GM21515 (cell line): ENCODE data around the gene ERICH3.
A peak's percentile ranks its signal among the peaks of the same experiment; 100 is the strongest.

ENCODE experiments used
- ATAC-seq: cut with Tn5 transposase; IDR thresholded peaks from one replicate; pipeline ENCODE4 v1.9.1; 2021; ENCODE audit not compliant: unreplicated experiment

Gene ERICH3, protein sequence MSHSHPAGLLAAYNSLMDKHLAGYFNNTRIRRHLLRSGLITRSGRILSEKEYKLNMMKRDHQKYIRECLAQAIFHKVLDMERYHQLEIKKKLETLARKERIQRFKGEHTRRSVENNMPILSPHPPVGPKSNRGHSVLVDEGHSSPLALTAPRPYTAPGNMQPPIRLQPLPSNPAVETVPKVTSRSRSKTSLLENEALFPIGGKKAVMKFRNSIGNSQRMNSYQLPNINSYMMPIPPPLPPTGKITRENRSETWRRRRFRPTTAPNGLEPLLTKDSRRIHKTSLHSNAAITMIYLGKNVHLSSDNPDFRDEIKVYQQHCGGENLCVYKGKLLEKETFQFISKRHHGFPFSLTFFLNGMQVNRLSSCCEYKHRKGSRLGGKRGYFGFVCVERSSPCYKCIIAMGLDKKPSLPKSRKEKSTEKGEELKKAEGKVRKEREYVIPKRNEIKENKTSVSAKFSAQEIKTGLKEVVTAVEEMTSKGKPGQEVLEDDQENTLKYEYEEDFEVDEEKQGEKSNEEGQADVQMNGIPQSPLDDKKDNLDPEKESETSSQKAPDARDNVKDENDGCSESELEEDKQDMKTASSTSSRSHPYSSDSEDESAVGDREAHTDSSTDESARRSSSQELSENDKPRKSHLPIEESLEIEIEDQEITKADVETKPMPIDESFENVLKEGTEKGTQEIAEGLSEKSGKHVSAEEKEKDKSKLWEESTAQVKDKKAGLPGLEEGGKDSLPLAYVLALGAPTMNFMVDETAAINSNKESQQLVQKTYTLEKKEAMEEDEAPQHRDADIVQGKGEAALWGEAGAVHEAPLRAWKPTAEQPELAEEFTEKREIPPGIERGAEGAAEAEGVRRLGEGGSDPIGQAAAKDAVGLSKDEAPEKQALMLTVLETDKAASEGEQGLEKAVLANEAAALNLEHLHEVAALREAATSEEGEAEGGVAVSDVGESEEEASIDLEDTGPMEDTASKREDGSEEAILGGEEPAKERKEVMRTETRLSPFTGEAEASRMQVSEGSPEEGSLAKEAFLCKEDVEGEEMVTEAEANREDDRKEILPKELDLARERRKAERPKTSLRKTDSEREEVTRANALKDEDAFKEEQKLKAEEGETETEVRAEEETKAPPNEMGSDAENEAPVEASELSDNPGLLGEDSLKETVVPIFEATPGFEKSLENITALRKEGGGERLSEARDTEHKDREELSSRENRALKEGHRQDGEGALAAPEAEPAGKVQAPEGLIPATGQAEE (N-terminal part only)

DNA sequence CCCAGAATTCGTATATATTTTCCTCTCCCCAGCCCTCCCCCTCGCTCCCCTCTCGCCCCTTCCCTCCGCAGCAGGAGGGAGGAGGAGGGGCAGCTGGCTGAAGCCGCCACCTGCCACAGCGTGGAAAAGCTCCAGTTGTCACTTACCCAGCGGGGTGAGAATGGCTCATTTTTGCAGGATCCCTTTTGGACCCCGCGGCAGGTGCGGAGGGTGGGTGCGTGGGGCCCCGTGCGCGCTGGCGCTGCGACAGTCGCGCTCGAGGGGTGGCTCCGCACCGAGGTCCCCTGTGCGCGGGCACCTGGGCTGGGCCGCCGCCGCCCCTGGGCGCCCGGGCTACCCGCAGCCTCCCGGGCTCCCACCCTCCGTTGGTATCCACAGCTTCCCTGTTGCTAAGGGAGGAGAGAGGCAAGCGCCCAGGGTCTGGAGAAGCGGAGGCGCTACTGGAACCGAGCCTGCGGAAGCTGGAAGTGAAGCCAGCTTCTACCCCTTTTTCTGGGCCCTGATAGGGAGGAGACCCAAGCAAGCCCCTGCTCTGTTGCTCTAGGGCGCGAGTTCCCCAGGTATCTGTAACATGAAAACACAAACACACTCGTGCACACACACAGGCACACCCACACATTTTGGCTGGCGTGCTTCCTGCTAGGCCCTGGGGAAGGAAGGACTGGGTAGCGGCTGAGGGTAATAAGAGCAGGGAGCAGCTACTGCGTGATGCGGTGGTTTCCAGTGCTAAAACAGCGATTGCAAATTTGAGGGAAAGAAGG, at the start of gene ERICH3:
ERICH3 (minus strand) TSS at position 442 of the 761 bp plus-strand sequence; CDS start at position 169, 273 bp downstream.
- ATAC-seq, result no peak

DNA sequence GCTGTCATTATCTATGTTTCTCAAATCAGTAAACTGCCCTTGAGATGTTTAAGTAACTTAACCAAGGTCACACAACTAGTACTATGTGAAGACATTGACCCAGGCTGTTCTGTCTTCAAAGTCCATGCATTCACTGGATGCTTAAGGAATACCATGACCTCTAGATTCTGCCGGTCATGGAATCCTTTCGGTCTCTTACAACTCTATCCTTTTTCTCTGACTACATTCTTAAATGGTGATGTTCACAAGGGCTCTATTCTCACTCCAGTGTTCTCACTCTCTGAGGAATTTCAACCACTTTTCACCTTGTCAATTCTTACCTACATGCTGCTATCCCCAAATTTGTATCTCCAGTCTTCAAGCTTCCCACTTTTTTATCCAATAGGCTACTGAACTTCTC, 44.0 kb upstream of the ERICH3 start:
- no peak for ATAC-seq

DNA sequence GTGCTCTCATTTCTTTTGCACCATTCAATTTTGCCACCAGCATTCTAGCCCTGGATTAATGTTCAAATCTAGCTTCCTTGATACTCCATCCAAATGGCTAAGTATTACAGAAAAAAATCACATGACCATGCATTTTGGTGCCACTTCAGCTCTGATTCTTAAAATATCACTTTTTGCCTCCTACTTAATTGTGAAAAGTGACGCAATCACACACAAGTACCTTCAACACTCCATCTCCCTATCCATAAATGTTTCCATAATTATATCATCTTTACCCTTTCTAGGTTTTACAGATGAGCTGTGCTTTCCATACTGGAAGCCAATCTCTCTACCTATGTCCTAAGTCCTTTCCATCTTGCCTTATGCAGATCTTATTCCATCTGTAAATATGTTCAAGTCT, 43.2 kb upstream of the ERICH3 start:
- ATAC-seq, result no peak

DNA sequence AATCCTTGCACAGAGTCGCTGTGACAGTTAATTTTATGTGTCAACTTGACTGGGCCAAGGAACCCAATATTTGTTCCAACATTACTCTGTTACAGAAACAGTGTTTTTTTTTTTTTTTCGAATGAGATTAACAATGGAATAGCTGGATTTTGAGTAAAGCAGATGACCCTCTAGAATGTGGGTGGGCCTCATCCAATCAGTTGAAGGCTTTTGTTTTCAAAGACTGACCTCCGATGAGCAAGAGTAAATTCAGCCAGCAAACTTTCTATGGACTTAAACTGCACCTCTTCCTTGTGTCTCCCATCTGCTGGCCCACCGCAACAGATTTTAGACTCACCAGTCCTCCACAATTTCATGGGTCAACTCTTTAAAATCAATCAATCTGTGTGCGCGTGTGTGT, 42.2 kb upstream of the ERICH3 start:
- ATAC-seq, result no peak

DNA sequence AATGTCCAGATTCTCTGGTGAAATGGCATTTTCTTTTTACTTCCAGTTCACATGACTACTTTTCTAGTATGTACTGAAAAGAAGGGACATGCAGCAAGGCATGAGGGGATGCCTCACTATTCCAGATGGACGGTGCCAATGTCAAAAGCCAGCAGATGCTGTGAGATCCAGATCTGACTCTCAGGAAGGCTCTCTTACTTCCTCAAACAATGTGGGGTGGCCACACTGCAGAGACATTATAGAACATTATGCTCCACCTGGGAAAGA, 41.6 kb upstream of the ERICH3 start:
- ATAC-seq, result no peak

DNA sequence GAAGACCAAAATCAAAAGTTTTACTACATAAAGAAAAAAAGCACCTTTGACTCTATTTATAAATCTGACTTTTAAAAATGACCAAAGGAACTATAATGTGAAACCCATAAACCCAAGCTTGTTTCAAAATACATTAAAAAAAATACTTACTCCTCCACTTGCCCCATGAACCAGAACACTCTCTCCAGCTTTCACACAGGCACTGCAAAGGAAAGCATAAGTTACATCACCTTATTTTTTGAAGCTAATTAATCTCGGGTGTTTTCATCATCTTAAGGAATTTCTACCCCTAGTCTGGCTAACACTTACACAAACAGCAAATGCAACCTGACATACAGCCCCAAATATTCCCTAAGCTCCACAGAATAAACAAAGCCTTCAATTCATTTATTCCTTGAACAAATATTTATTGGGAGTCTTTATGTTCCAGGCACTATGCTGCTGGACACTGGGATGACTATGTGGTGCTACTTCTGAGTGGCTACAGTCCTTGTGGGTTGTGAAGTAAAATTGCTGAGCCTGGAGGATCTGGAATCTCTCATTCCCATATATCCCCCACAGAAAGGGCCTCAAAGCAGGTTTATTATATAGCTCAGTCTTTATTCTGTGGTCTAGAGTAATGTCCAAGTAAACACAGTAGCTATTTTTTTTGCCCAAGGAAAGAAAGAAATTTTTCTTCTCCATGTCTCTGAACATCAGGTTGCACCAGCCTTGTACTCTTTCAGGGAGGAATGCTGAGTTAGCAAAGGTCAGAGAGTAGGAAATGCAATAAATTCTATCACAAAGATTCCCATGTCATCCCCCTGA, 41.0 kb upstream of the ERICH3 start:
- peak; percentile 55 for ATAC-seq

DNA sequence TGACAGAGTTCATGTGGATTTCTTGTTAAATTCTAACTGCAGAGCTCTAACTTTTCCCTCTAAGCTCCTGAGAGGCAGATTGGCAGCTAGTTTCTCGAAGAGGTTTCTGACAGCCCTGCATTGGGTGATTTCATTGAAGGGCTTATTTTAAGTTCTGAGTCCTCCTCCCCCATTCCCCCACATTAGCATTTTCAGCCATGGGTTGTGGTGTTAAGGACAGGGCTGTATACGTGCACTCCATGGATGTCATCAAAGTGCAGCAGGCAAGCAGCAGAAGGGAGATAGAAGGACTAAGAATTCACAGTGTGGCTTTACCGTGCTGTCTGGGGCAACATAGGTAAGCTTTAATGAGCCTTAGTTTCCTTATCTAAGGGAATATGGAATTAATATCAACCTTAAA, 40.3 kb upstream of the ERICH3 start:
- ATAC-seq, result no peak

DNA sequence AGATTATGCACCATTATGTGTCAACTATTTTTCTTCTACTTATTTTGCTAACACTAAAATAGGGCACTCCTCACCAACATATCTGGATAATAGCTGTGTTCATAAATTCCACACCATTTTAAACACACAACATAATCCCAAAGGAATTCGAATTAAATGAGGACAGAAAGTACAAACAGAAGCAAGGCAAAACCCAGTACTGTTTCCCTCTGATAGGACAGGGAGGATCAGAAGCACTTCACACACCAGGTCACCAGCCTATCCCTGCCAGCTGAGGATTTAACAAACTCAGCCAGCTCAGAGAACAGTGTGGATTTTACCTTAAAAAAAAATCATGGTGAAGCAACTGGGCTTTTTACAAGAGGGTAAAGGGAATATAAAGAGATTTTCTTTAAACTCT, 39.3 kb upstream of the ERICH3 start:
- ATAC-seq, result no peak

DNA sequence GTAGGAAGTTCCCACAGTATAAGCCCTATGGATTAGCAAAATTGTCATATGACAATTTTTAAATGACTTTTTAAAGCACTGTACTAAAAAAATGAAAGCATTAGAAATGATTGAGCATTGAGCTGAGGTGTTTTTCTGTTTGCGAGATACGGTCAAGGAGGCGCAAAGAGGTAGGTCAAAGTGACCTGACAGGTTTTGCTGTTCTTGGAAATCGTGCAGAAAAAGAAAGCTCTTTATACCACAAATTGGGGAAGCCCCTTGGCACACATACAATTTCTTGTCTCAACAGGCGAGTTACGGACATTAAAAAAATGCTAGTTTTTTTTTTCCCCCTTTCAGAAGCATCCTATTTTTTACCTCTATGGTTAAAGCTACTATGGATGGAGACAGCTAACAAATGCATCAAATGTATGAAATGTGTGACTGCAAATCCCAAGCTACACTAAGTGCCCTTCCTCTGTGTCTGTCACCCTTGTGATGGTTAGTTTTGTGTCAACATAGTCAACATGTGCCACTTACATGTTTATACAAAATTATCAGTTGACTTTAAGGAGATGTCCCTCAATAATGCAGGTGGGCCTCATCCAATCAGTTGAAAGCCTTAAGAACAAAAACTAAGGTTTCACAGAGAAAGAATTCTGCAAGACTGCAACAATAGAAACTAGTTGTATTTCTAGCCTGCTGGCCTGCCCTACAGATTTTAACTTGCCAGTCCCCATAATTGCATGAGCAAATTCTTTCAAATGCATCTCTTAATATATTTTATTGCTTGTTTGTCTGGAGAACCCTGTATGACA, 30.0 kb upstream of the ERICH3 start:
- no peak for ATAC-seq

DNA sequence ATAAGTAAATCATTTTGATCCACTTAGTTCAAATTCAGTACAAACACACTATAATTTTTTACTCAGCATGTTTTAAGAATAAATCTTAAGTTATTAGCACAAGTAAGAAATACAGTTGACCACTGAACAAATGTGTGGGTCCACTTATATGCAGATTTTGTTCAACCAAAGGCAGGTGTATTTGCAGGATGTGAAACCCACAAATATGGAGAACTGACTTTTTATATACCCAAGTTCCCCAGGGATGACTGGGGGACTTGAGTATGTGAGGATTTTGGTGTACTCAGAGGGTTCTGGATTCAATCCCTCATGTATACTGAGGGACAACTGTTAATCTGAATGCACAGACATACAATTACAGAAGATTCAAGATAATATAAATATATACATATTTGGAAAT, 25.7 kb upstream of the ERICH3 start:
- ATAC-seq, result peak; percentile 53

DNA sequence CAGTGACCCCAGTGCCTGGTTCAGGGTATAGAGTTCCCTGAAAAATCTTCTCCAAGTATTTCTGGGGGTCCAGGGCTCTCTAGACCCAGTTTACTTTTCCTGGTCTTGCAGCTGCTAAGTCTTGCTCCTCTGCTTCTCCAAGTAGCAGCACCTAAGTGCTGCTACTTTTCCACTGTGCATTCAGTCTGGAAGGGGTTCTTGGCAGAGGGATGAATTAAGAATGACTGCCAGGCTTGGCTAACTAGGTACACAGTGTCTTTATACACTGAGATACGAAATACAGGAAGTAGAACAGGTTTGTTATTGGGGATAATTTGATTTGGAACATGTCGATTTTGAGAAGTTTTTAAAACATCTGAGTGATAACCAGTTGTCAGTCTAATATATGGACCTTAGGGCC, 24.2 kb upstream of the ERICH3 start:
- no peak for ATAC-seq

DNA sequence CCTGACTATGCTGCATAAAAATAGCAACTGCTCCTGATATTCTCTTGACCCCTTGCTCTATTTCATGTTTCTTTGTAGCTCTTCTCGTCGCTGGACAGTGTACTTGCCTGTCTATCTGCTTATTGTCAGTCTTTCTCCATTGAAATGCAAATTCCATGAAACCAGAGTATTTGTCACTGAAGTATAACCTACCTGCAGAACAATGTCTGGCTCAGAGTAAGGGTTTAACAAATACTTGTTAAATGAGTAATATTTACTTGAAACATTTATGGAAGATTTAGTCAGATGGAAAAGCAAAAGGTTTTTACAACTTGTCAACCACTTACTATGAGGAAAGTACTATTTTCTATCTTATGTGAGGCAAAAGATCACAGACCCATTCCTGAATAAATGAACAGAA, 19.9 kb upstream of the ERICH3 start:
- no peak for ATAC-seq

DNA sequence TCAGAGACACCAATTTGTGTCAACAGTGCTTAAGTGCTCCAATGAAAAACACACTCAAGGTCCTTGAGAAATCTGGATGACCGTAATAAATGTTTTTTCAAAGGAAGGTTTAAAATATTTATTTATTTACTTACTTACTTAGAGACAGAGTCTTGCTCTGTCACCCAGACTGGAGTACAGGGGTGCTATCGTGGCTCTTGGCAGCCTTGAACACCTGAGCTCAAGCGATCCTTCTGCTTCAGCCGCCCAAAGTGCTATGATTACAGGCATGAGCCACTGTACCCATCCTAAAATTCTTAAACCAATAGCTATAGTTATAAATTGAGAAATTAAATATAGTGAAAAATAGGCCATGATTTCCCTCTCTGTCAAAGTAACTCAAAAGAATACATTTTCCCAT, 17.3 kb upstream of the ERICH3 start:
- ATAC-seq, result no peak

DNA sequence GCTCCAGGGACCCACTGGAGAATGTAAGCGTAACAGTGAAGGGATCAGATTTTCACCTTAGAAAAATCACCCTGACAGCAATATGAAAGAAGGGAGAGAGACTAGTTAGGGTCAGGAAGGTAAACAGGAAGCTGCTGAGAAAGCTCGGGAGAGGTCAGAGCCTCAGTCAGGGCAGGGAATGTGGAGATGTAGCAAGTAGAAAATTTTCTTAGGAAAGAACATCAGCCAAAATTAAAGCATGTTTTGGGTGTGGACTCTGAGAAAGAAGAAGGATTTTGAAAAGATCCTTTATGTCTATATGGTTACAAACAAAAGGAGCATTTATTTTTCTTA, 16.7 kb upstream of the ERICH3 start:
- no peak for ATAC-seq

DNA sequence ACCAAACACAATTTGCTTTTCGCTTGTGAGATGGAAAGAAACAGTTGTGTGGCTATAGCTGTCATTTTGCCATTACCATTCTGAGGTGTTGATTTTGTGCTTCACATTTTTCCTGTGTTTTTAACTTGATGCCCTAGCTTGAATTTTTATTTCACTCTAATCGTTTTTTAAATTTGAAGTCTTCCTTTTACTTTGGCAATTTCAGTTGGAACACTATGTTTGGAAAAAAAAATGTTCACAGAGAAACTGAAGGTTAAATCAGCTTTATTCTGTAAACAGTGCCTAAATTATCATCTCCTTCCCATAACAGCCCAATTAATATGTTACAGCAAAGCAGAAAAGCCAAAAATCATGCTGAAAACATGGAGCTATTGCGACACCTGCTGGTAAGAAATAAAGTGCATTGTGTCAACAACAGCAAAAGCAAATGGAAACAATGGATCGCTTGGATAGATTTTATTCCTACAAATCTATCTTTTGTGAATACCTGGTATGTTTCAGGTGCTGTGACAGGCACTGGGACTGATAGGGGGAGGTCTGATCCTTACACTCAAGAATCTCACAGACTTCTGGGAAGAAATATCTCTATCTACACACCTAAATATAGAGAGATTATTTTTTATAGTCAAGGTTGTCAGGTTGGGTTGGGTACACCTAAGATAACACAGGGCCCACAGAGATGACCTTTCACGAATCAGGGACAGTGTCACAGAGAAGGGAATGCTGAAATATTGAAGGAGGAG, 16.2 kb upstream of the ERICH3 start:
- no peak for ATAC-seq

DNA sequence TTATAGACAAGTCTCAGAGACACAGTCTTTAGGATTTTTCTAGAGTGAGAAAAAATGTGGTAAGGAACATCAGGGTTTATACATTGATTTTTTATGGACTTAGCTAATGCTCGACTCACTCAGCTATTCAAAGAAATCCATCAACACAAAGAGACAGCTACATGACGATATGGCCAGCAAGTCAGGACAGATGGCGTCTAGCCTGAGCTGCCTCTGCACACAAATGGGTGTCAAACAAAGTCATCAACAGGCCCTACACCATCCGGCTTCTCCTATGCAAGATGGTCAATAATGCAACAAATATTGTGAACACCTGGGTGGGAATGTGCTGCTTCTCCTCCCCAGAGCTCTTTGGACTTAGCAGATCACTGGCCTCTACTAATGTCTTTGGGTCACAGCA, 13.3 kb upstream of the ERICH3 start:
- ATAC-seq, result no peak

DNA sequence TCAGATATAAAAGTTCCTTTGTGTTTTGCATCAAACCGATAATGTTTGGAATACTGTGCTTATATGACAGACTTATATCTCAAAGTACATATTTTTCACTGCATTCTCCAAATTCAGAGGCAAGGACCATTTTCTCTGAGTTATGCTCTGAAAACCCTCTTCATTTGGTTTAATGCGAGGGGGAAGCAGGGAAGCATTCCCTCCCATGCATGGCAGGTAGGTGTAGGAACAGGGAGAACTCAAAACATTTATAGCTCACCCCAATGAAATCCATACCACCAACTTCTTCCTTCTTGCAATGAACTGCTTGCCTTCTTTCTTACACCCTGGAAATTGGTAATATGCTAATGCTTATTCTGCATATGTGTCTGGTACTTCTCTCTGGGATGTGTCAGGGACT, 10.7 kb upstream of the ERICH3 start:
- no peak for ATAC-seq

DNA sequence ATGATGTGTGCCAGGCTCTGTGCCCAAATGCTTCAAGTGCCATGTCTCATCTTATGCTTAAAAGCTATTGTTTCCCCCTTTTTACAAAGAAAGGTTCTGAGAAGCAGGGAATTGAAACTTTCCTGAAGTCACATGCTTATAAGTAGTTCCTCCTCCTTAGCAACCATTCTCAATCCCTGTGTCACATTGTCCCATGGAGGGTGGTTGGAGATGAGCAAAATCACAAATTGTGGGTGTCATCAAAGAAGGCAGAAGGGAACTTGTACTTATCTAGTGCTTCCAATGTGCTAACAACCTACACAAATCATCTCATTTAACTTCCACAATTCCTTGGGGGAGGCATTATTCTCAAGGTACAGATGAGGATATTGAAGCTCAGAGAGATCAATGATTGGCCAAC, 10.1 kb upstream of the ERICH3 start:
- ATAC-seq, result no peak

DNA sequence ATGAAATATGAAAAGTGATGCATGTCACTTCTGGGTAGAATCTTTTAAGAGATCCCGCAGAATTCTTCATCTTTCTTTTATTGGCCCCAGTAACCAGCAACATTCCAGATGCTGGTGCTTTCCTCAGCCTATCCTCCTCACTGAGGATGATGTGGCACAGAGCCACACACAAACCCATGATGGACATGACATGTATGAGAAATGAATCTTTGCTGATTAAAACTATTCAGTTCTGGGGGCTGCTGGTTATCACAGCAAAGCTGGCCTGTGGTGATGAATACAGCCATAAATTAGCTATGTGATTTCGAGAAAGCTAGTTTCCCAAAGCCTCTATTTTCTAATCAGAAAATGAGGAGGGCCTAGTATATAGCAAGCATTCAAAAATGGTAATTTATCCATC, 8.3 kb upstream of the ERICH3 start:
- no peak for ATAC-seq
